Fibroblast of lung (primary cell): ENCODE data around the gene SCMH1. TPM values are rescaled to one million over a fixed set of nuclear protein-coding genes. Genes with fewer than 3 reads are reported as not detected.

Experiments
- DNase-seq, 2 donors: peaks; one replicate each; pipeline versions ENCODE4 v3.0.0 to v3.0.0-alpha.2; 2010; ENCODE audit warnings: low read depth in 2 of 2
- H2AFZ ChIP-seq: 2 replicates; pipeline ENCODE4 v1.5.1; 2012; ENCODE audit warnings: low read length, control low read depth, inconsistent platforms
- H3K27ac ChIP-seq: 2 replicates; pipeline ENCODE4 v1.5.1; 2011; ENCODE audit warnings: low read length, control low read depth; ENCODE audit not compliant: insufficient read depth
- H3K27me3 ChIP-seq: 2 replicates; pipeline ENCODE4 v1.5.1; 2011; ENCODE audit warnings: mild to moderate bottlenecking, low read length; ENCODE audit not compliant: control insufficient read depth, insufficient read depth
- H3K36me3 ChIP-seq: 2 replicates; pipeline ENCODE4 v1.5.1; 2011; ENCODE audit warnings: low read length; ENCODE audit not compliant: control insufficient read depth, insufficient read depth
- H3K4me1 ChIP-seq: 2 replicates; pipeline ENCODE4 v1.5.1; 2011; ENCODE audit warnings: low read length; ENCODE audit not compliant: control insufficient read depth, insufficient read depth; ENCODE audit errors: extremely low read depth
- H3K4me2 ChIP-seq: 2 replicates; pipeline ENCODE4 v1.5.1; 2011; ENCODE audit warnings: low read length, control low read depth; ENCODE audit not compliant: insufficient read depth; ENCODE audit errors: extremely low read depth
- H3K4me3 ChIP-seq, 4 experiments: fragments of 200-600 bp in 1 of 4; sonication (generic) in 1 of 4; replicated peaks in 1 of 4; 2 replicates each; pipeline ENCODE4 v1.5.1; 2011 to 2016; ENCODE audit warnings: low read length in 4 of 4, low read depth in 3 of 4, mild to moderate bottlenecking in 3 of 4, control low read depth in 2 of 4, inconsistent platforms in 1 of 4, mixed read lengths in 1 of 4; ENCODE audit not compliant: insufficient read depth in 1 of 4; ENCODE audit errors: control extremely low read depth in 1 of 4
- H3K79me2 ChIP-seq: 2 replicates; pipeline ENCODE4 v1.5.1; 2012; ENCODE audit warnings: mild to moderate bottlenecking, low read length, inconsistent platforms; ENCODE audit not compliant: control insufficient read depth, insufficient read depth
- H3K9ac ChIP-seq: 2 replicates; pipeline ENCODE4 v1.5.1; 2011; ENCODE audit warnings: mild to moderate bottlenecking, low read length, control low read depth; ENCODE audit not compliant: insufficient read depth
- H3K9me3 ChIP-seq: 2 replicates; pipeline ENCODE4 v1.5.1; 2012; ENCODE audit warnings: low read depth, low read length; ENCODE audit not compliant: control insufficient read depth, insufficient read depth
- H4K20me1 ChIP-seq: 2 replicates; pipeline ENCODE4 v1.5.1; 2011; ENCODE audit warnings: low read length; ENCODE audit not compliant: control insufficient read depth, insufficient read depth; ENCODE audit errors: extremely low read depth
- CTCF ChIP-seq, 2 donors: IDR thresholded peaks in 1 of 2; conservative IDR thresholded peaks in 1 of 2; 1 replicate in 1 of 2; 2 replicates in 1 of 2; pipeline ENCODE4 v1.5.1; 2011 to 2012; ENCODE audit warnings: low read length in 2 of 2, control low read depth in 1 of 2, inconsistent platforms in 1 of 2, low read depth in 1 of 2, mild to moderate bottlenecking in 1 of 2
- EZH2 ChIP-seq: IDR thresholded peaks from 2 replicates; pipeline ENCODE4 v1.5.1; 2012; ENCODE audit warnings: low read length, control low read depth, mild to moderate bottlenecking; ENCODE audit errors: missing control alignments
- polyA plus RNA-seq, 2 donors: library from polyadenylated mRNA; depleted of rRNA in 1 of 2; stranded (reverse) in 1 of 2; unstranded in 1 of 2; fragments of >200 nt; gene quantifications; 2 replicates each; pipeline ENCODE4 v1.2.1, GENCODE V29; 2011 to 2012; ENCODE audit warnings: missing spikeins in 1 of 2
- total RNA-seq: library from RNA; depleted of rRNA; stranded (reverse); fragments of >200 nt; gene quantifications from 2 replicates; pipeline ENCODE4 v1.2.1, GENCODE V29; 2014

The SCMH1 gene
- total and polyA plus RNA-seq, 2 donors (not counting 1 experiment from before 2014, with no cell fraction given) = 20.8 to 24.8 TPM

DNA sequence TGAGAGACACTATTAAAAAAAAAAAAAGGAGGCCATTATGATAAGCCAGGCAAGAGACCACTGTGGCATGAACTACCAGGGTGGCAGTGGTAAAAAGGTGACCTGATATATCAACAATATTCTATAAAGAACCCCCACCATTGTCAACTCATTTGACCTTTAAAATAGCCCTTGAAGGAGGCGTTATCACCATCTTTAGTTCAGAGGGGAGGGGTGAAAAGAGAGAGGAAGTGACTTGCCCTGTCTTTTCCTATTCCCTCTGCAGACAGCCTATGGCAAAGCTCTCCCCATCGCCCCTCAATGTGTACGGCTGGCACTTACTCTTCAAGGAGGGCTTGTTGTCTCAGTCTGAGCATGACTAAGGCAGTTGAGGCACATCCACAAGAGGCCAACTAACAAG, 208.8 kb downstream of the SCMH1 start:
- Histone ChIP-seq H3K9me3 (no peaks in the 10 kb centered on the region), H3K9ac (no peak overlapping the region), H3K27ac (no peak overlapping the region), H3K4me1 (no peaks in the 10 kb centered on the region), H4K20me1 (no peaks in the 10 kb centered on the region), H2AFZ (no peak overlapping the region), H3K27me3 (no peaks in the 10 kb centered on the region), H3K79me2 (no peaks in the 10 kb centered on the region), H3K4me3 (no peak overlapping the region), H3K4me2 (no peak overlapping the region), H3K36me3 (peaks cover 3% of the 10 kb centered on the region)
- no peak for TF ChIP-seq CTCF (conservative IDR thresholded peaks at IDR 0.05 in 1 of 2, IDR thresholded peaks at IDR 0.05 in 1 of 2; ENCODE audit: low read depth in 1 of 2, low read length in 2 of 2)
- no peak for DNase-seq

DNA sequence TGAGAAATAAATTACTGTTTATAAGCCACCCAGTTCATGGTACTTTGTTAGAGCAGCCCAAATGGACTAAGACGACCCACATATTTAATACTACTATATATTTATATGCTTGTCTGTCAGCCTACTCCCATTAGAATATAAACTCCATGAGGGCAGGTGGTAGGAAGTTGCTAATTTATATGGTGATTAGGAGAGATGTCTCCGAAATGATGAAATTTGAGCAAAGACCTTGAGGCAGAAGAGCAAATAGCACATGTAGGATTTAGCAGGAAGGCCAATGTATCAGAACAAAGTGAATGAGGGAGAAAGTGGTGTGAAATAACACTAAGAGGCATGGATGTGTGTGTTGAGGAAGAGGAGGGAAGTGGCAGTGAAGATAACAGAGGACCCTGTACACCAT, 210.0 kb downstream of the SCMH1 start:
- TF ChIP-seq EZH2 (no peak), CTCF (conservative IDR thresholded peaks at IDR 0.05 in 1 of 2, IDR thresholded peaks at IDR 0.05 in 1 of 2; ENCODE audit: low read depth in 1 of 2, low read length in 2 of 2) (no peak)
- Histone ChIP-seq H3K36me3 (peaks cover 4% of the 10 kb centered on the region), H3K27me3 (no peaks in the 10 kb centered on the region), H2AFZ (no peak overlapping the region), H3K4me1 (no peaks in the 10 kb centered on the region), H3K27ac (no peak overlapping the region), H3K4me3 (no peak overlapping the region), H3K9me3 (no peaks in the 10 kb centered on the region), H3K79me2 (no peaks in the 10 kb centered on the region), H3K9ac (no peak overlapping the region), H4K20me1 (no peaks in the 10 kb centered on the region), H3K4me2 (no peak overlapping the region)
- no peak for DNase-seq

DNA sequence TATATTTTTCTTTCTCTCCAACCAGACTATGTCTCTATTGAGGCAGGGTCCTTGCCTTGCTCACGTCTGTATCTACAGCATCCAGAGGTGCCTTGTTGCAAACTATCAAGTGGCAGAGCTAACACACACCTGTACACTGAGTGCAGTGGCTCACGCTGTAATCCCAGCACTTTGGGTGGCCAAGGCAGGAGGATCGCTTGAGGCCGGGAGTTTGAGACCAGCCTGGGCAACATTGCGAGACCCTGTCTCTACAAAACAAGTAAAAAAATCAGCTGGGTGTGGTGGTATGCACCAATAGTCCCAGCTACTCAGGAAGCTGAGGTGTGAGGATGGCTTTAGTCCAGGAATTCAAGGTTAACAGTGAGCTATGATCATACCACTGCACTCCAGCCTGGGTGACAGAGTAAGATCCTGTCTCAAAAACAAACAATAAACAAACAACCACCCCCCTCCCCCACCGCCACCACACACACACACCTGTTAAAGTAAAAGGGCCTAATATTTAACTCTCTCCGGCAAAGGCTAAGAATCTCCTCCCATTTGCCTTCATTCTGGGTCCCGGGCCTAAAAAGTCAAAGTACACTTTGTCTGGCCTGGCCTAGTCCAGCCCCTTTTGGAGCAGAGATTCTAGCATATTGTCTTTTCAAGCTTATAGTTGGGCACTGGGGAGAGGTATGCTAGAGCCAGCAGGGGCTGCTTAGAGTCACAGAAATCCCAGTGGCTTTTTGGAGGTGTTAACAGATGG, 211.1 kb downstream of the SCMH1 start:
- H3K27ac ChIP-seq = no peak overlapping the region
- H3K9ac ChIP-seq = no peak overlapping the region
- H3K36me3 ChIP-seq = peaks cover 4% of the 10 kb centered on the region
- no peak overlapping the region for H3K4me2 ChIP-seq
- H3K4me1 ChIP-seq = no peaks in the 10 kb centered on the region
- H3K79me2 ChIP-seq = no peaks in the 10 kb centered on the region
- TF ChIP-seq EZH2 (no peak), CTCF (conservative IDR thresholded peaks at IDR 0.05 in 1 of 2, IDR thresholded peaks at IDR 0.05 in 1 of 2; ENCODE audit: low read depth in 1 of 2, low read length in 2 of 2) (no peak)
- no peak for DNase-seq
- H4K20me1 ChIP-seq = no peaks in the 10 kb centered on the region
- no peak overlapping the region for H2AFZ ChIP-seq
- H3K9me3 ChIP-seq = no peaks in the 10 kb centered on the region
- H3K27me3 ChIP-seq = no peaks in the 10 kb centered on the region
- no peak overlapping the region for H3K4me3 ChIP-seq
